Activated CD4-positive, alpha-beta T cell treated with anti-CD3 and anti-CD28 coated beads, Interleukin-10, Interleukin-2, amounts not matched to agents 100 ng/mL and 50 ng/mL, durations not matched to agents 16 hours and 8 hours (primary cell): ENCODE results near the gene CAPN8.

Source experiments
- DNase-seq: peaks from one replicate; pipeline ENCODE4 v3.0.0-alpha.2; 2020

The CAPN8 gene

GRCh38 chr1:223665592-223666312 is at the start of gene CAPN8:
Gene CAPN8 (minus strand): TSS chr1:223665701. CDS start chr1:223665646, 55 bp downstream.
- DNase-seq = no peak

DNA sequence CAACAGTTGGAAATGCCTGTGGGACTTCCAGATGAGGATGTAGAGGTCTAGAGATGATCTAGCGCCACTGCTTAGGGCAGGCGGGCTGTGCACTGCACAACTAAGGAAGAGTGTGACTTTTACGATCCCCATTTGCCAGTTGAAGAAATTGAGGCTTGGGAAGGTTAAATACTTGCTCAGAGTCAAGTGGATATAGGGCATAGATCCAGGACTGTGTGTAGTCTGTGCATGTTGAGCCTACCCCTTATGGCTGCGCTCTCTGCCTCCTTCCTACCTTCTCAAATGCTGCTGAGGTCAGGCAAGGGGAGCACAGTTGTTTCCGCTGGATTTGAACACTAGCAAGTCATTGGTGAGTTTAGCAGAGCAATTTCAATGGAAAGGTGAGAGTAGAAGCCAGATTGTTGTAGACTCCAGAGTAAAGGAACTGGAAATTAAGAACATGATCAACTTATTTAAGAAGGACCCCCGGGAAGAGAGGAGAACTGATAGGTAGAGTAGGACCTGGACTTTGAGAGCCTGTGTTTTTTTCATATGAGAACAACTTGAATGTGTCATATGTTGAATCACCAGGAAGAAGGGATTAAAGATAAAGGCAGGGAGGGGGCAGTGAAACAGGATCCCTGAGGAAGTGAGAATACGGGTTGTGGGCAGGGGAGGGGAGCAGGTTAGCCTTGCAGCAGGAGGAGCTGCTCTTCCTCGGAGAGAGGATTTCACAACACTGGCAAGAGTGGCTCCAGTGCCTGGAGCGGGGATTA is 49.5 kb upstream of the CAPN8 start:
- DNase-seq = no peak

DNA sequence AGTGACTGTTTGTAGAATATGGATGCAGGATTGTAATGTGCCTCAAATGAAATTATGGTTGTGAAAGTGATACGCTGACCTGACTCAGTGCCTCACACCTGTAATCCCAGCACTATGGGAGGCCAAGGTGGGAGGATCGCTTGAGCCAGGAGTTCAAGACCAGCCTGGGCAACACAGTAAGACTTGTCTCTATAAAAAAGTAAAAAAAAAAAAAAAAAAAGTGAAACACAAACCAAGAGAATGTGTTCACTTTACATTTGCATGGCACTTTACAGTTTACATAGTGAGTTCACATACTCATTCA is 48.9 kb upstream of the CAPN8 start:
- no peak for DNase-seq

DNA sequence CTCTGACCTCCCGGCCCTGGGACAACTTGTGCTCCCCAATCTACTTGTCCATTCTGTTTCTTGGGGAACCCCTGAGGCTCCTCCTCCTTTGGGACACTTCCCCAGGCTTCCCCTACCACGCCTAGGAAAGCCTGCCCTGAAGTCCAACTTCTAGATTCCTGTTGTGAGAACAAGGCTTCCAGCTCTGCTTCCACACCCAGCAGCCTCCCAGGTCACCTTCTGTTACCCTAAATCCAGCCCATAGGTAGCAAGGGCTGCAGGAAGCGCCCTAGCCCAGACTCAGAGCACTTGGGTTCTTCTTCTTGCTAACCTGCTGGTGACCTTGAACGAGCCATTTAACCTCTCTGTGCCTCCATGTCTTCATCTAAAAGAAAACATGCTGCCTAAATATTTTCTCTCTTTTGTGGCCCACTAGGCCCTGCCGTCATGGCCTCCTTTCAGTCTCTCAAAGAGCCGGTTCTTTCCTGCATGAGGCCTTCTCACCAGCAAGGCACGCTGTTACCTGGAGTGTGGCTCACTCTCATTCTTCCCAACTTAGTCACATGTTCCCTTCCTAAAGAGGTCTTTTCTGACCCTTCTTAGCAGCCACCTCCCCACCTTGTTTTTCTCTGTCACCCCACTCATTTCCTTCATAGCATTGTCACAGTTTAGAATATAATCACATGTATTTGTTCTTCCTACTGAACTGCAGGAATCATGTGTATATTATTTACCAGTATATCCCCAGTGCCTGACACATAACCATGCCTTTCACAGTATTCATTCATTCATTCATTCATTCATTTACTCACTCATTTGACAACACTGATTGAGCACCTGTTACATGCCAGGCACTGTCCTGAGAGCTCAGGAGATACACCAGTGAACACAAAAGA is 48.3 kb upstream of the CAPN8 start:
- DNase-seq = peak; percentile 32

DNA sequence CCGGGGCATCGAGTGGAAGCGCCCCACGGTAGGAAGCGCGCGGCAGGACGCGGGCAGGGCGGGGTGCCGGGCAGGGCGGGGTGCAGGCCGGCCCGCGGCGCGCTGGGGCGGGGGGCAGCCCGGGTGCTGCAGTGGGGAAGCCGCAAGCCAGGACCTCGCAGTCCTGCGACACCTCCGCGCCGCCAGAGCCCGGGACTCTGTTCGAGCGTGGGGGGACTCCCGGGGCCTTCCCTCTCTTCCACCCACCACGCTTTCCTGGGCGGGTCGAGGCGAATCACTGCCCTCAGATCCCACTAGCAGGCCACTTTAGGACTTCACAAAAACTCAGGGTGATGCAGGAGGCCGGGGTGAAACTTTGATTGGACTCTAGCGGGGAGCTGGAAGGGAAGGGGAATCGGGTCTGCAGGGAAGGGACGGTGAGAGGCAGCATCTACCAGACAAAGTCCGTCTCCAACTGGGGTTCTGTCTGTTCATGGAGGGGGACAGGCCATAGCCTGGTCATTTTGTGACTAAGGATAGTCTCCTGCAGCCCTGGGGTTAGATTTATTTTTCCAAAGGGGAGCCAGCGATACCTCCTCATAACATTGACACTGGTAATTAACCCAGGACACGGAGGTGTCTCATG is 47.5 kb upstream of the CAPN8 start:
- peak; percentile 35 for DNase-seq

- DNase-seq = peak; percentile 77
Observed at GRCh38 chr1:223712194-223712849, 46.8 kb upstream of the CAPN8 start, which contains the start of gene CAPN2. Gene CAPN2 (plus strand): TSS chr1:223712539. CDS start chr1:223712641, 102 bp downstream.

GRCh38 chr1:223711747-223712193 is 46.3 kb upstream of the CAPN8 start:
- no peak for DNase-seq

DNA sequence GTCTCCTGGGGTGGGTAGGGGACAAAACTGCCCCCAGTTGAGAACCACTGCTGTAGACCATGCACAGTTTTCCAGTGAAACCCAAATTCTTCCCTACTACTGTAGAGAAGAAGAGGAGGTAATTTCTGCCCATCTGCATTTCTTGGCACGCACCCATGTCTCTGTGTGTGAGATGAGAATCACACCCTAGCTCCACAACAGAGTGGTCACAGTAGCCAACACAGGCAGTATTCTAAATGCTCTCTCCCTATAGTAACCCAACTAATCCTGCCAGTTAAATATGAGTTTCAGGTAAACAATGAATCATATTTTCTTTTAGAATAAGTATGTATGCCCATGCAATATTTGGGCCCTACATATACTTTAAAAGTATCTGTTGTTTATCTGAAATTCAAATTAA is 45.7 kb upstream of the CAPN8 start:
- DNase-seq = no peak

DNA sequence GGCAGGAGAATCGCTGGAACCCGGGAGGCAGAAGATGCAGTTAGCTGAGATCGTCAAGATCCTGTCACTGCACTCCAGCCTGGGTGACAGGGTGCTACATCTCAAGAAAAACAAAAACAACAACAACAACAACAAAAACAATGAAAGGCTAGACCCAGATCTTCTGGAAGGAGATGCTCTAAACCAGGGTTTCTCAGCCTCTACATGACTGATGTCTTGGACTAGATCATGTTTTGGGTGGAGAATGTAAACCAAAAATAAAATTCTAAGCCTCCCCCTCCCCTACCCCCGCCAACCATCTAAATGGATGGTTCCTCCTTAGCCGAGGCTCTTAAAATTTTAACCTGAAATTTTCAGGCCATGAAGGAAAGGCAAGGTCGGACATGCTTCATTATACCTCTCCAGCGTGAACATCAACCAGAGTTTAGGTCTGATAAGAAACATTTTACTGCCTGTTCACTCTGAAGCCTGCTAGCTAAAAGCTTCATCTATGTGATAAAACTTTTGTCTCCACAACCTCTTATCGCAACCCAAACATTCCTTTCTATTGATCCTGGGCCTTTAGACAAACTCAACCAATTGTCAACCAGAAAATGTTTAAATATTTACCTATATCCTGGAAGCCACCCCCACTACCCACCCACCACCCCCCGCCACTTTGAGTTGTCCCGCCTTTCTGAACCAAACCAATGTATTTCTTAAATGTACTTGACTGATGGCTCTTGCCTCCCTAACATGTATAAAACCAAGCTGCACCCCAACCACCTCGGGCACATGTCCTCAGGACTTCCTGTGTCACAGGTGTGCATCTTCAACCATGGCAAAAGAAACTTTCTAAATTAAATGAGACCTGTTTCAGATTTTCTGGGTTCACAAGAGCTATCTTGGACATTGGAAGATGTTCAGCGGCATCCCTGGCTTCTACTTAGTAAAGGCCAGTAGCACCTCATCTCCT is 45.0 kb upstream of the CAPN8 start:
- no peak for DNase-seq

DNA sequence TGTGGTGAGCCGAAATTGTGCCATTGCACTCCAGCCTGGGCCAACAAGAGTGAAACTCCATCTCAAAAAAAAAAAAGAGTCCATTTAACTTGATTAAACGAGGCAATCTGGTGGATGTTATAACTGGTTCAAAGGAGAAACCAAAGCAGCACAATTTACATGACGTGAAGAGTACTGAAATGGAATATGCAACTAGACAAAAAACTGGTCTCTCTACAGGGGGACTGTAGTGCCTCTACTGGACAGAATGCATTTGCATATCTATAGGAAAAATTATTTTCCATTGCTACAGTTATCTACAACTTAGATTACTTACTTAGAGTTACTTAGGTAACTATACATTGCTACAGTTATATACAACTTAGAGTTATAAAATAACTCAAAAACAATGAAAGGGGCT is 44.1 kb upstream of the CAPN8 start:
- DNase-seq = no peak

DNA sequence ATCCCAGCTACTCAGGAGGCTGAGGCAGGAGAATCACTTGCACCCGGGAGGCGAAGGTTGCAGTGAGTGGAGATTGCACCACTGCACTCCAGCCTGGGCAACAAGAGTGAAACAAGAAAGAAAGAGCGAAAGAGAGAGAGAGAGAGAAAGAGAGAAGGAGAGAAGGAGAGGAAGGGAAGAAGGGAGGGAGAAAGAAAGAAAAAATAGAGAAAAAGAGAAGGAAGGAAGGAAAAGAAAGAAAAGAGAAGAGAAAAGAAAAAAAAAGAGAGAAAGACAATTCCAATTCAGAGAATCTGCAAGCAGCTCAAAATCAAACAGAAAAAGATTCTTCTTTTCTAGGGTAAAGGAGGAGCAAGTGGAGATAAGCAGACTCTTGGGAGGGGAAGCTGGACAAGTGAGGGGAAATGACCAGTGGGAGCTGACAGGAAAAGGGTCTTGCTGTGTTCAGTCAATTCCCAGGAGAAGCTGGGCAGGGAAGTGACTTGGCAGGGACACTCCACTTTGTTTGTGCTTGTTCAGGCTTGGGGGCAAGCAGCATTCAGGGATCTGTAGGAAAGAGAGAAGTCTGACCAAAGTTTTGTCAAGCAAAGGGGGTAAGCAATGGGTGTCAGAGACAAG is 43.3 kb upstream of the CAPN8 start:
- DNase-seq = no peak

DNA sequence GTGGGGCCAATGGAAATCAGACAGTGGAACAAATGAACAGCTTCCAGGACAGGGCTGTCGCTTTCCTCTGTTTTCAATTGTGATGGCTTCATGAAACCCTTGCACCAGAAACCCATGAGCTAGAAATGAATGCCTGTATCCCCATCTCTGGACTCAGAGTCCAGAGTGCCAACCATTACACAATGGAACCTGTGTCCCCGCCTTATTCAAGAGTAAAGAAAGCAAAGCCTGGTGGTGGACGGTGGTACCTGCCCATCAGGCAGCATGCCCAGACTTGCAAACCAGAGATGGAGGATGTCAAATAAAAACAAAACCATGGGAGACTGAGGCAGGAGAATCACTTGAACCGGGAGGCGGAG is 42.5 kb upstream of the CAPN8 start:
- no peak for DNase-seq

DNA sequence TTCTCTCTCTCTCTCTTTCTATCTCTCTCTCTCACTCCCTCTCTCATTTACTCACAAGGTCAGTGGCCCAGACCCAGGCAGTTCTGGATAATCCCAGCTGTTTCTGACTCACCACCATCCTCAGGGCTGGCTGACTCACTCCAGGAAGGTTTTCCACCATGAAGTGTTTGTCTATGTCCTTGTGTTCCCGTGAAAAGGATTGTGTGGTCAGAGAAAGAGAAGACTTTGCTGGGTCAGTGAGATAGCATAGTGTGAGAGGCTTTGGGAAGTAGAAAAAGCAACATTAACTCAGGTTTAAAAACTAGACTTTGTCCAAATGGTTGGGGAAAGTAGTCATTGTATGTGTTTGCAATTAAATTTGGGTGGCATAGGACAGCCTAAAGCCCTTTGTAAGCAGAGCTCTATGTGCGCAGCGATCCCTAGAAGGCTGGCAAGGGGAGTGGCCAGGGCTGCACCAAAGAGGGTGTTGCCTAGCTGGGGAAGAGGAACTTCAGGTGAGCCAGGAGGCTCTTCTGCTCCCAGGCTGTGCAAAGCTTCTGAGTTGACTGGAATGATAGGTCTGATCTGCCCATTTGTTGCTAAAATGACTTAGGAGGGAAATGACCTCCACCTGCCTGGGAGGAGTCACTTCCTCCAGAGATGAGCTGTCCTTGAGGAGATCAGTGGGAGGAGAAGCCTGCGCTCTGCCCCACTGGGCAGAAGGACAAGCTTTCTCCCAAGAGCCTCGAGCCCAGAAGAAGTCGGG is 41.9 kb upstream of the CAPN8 start:
- DNase-seq = no peak

DNA sequence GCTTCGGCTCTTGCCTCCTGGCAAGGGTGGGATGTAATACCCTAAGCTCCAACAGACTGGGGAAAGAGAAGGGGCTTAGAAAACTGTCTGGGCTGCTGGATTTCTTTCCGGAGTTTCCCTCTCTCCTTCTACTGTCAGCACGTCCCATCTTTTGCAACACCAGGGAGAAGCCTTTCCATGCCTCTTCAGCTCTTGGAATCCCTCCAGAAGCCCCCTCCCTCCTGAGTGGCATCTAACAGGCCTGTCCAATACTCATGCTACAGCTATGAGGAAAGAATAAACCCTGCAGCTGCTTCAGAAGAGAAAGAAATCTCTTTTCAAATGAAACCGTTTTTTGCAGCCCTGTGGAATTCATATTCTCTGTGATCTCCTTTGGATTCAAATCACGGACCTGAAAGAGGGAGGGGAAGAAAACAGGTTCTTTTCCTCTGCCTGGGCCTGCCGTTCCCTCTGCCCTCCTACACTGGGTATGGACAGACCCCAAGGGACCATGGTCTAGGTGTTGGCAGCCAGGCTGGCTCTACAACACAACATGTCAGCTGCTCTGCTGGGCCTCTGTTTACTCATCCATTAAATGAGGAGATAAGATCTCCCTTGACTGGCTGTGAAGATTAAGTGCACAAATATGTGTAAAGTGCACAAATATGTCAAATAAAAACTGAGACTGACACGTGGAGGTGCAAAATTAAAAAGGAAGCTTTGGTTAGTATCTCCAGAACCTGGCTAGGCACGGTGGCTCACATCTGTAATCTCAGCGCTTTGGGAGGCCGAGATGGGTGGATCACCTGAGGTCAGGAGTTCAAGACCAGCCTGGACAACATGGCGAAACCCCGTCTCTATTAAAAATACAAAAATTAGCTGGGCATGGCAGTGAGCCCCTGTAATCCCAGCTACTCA is 40.8 kb upstream of the CAPN8 start:
- no peak for DNase-seq

DNA sequence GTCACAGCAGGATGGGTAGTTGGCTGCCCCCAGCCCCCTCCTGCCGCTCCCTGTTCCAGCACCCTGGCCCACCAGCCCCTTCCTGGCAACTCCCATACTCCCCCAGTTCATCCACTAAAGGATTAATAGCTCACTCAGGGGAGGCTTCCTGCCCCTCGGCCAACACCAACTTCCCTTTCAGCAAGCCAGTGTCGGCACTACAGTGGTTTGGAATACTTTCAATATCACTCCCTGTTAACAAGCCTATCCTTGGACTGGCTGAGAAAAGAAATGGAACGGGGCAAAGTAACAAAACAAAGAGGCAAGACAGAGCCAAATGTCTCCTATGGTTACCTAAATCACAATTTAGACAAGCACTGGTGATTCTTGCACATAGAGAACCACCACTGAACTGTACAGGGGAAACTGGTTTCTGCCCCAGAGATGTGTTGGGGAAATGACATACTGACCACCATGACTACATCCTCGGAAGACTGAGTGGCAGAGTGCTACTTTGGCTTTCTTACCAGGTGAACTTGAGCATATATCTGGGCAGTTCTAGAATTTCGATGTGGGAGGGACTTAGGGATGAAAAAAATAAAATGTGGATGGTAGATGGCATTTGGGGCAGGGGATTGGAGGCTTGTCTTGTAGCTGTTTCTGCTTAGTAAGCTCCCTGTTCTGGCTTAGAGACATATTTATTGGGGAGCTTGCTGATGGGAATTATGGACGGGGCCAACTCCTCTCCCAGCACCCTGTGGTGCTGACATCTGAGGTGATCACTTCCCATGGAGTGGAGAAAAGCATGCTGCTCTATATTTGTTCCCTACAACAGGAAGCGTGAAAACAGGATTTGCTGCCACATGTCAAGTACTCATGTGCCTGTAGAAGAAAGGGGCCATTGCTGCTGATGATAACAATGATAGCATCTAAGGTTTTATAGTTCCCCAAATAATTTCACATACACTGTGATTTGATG is 39.7 kb upstream of the CAPN8 start:
- no peak for DNase-seq

- DNase-seq = no peak
Observed at GRCh38 chr1:223703668-223704013, 38.1 kb upstream of the CAPN8 start.

- DNase-seq = peak; percentile 61
Observed at GRCh38 chr1:223702735-223703667, 37.5 kb upstream of the CAPN8 start.
